Spleen (tissue), 11 donors: Measurements from ENCODE around the gene IL25. TPM values are rescaled to one million over a fixed set of nuclear protein-coding genes. Genes with fewer than 3 reads are reported as not detected.

Experiments
- DNase-seq: peaks from one replicate; pipeline ENCODE4 v3.0.0-alpha.2; 2020
- H3K27ac ChIP-seq, 8 donors: fragments of 200-600 bp; sonication (generic) in 7 of 8; 1 replicate in 4 of 8; 2 replicates in 4 of 8; pipeline versions ENCODE4 v1.5.0 to v1.8.0; 2016 to 2021; ENCODE audit warnings: inconsistent platforms in 4 of 8, mild to moderate bottlenecking in 4 of 8, moderate library complexity in 1 of 8
- H3K27me3 ChIP-seq, 7 donors: fragments of 200-600 bp; sonication (generic) in 6 of 7; replicated peaks in 1 of 7; 1 replicate in 4 of 7; 2 replicates in 3 of 7; pipeline versions ENCODE4 v1.5.0 to v1.8.0; 2016 to 2021; ENCODE audit warnings: inconsistent platforms in 3 of 7, mild to moderate bottlenecking in 1 of 7
- H3K36me3 ChIP-seq, 6 donors: fragments of 200-600 bp; sonication (generic) in 5 of 6; 1 replicate in 4 of 6; 2 replicates in 2 of 6; pipeline versions ENCODE4 v1.5.0 to v1.8.0; 2016 to 2021; ENCODE audit warnings: inconsistent platforms in 2 of 6
- H3K4me1 ChIP-seq, 6 donors: fragments of 200-600 bp; sonication (generic) in 5 of 6; 1 replicate in 3 of 6; 2 replicates in 3 of 6; pipeline versions ENCODE4 v1.5.0 to v1.8.0; 2016 to 2021; ENCODE audit warnings: inconsistent platforms in 3 of 6
- H3K4me3 ChIP-seq, 8 donors: fragments of 200-600 bp; sonication (generic) in 7 of 8; 1 replicate in 4 of 8; 2 replicates in 4 of 8; pipeline versions ENCODE4 v1.5.0 to v1.8.0; 2016 to 2021; ENCODE audit warnings: inconsistent platforms in 4 of 8, mild to moderate bottlenecking in 4 of 8, moderate library complexity in 2 of 8
- H3K9me3 ChIP-seq, 8 donors: fragments of 200-600 bp; sonication (generic) in 7 of 8; 1 replicate in 4 of 8; 2 replicates in 4 of 8; pipeline versions ENCODE4 v1.5.0 to v1.8.0; 2016 to 2021; ENCODE audit warnings: inconsistent platforms in 4 of 8
- CTCF ChIP-seq, 11 experiments: fragments of 200-600 bp in 7 of 11; fragments of 450-650 bp in 4 of 11; sonication (generic) in 4 of 11; IDR thresholded peaks in 8 of 11; conservative IDR thresholded peaks in 3 of 11; 1 replicate in 7 of 11; 2 replicates in 4 of 11; pipeline versions ENCODE4 v1.4.0 to v1.8.0; 2016 to 2021; ENCODE audit warnings: antibody characterized with exemption in 11 of 11, inconsistent platforms in 4 of 11, mild to moderate bottlenecking in 1 of 11
- POLR2A ChIP-seq, 3 donors: fragments of 450-650 bp; IDR thresholded peaks; one replicate each; pipeline ENCODE4 v1.5.1; 2017; ENCODE audit warnings: antibody characterized with exemption in 3 of 3, mild to moderate bottlenecking in 1 of 3
- POLR2AphosphoS5 ChIP-seq, 3 donors: sonication (generic); formaldehyde crosslinking; IDR thresholded peaks; one replicate each; pipeline ENCODE4 v1.5.1; 2017; ENCODE audit warnings: antibody characterized with exemption in 3 of 3
- WGBS, 5 donors: extraction: QIAGEN DNeasy Blood & Tissue Kit in 3 of 5; methylation state at CpG; one replicate each; pipeline versions ENCODE4 v1.1.5 to v1.1.7; 2013 to 2018; 5-methylcytosine and 5-hydroxymethylcytosine counted together
- intact Hi-C: fragments of 100-400 bp; cut with DNase I; formaldehyde crosslinking; loops from one replicate; pipeline ENCODE4 v1.15.0; 2023; ENCODE audit warnings: low total_unique reads
- polyA plus RNA-seq, 3 donors: library from polyadenylated mRNA; stranded (reverse); fragments of 200-250 nt; gene quantifications; one replicate each; pipeline ENCODE4 v1.2.1, GENCODE V29; 2013
- total RNA-seq, 7 donors: library from RNA; depleted of rRNA in 3 of 7; stranded (reverse); fragments of >200 nt in 3 of 7; fragmentation: NEBNext Ultra II Directional in 4 of 7; extraction: Animal tissue kit (Norgen Biotek cat#: 25700) in 4 of 7; gene quantifications; one replicate each; pipeline versions ENCODE4 v1.1.0 to v1.2.1, GENCODE V29; 2016 to 2021
- donor health status: healthy with polysubstance abuse.
- donor health status: DM: no; HTN: no; CAD: no; lungs with moderate emphysema.
- donor health status: DM: no; HTN: no; CAD: no.
- donor health status: Bipolar disorder and iron deficiency.
- donor health status: healthy.
- donor health status: DM: no; HTN: no; CAD: no.
- donor health status: DM: yes; HTN: yes; CAD: no.

IL25 gene
- total and polyA plus RNA-seq, 10 donors: not detected

GRCh38 chr14:23377573-23378563 is 5.3 kb downstream of the IL25 start:
- Histone ChIP-seq H3K27ac (no peak overlapping the region), H3K4me1 (peaks cover 0 to 11% (median 0%) of the 10 kb centered on the region in 6 donors), H3K4me3 (no peak overlapping the region), H3K27me3 (peaks cover 0 to 43% (median 3%) of the 10 kb centered on the region in 7 donors), H3K9me3 (no peaks in the 10 kb centered on the region), H3K36me3 (no peaks in the 10 kb centered on the region)
- no peak for DNase-seq
- WGBS, 5 donors: 77 to 81% (median 78%) methylated on average over 12 to 14 of the region's 14 CpGs
- intact Hi-C loops: loop anchor here (5.0 kb wide), 1 partner anchor 51 kb away; no protein-coding TSS in a partner anchor
- TF ChIP-seq POLR2A (IDR thresholded peaks at IDR 0.05) (no peak), POLR2AphosphoS5 (IDR thresholded peaks at IDR 0.05) (no peak), CTCF (IDR thresholded peaks at IDR 0.05 in 8 of 11, conservative IDR thresholded peaks at IDR 0.05 in 3 of 11) (no peak)

GRCh38 chr14:23378612-23379220 is 6.1 kb downstream of the IL25 start:
- WGBS, 5 donors: 75 to 86% (median 80%) methylated on average over 9 to 11 of the region's 11 CpGs

DNA sequence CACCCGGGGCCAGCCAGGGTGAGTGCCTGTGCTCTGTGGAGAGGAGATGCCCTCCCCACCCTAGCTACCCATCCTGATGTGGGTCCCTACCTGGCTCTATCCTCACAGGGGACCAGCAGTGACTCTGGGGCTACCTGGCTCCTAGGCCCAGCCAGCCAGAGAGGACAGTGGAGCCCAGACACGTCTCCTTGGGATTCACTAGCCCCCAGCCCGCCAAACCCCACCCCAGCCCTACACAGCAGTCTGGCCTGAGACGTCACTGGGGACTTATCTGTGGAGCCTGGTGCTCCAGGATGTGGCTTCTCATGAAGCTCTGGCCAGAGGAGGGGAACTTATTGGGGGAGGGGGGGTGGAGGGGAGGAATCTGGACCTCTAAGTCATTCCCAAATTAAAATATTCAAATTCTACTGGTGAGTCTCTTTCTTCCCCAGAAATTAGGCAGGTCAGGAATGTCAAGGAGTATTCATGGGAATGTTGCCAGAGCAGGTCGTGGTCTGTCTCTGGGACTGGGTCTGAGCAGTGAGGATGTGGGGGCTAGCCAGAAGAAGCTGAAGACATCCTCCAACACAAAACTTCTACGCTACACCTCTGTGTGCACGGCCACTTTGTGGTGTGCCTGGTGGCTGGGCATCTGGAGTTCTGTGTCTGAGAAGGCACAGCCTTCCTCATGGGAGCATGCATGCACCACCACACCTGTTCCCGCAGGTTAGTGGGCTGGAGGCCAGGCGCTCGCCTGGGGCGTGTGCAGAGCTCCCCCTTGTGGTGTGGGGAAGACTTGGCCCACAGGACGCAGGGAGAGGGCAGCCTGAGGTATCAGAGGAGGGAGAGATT is 7.0 kb downstream of the IL25 start:
- H3K9me3 ChIP-seq: no peaks in the 10 kb centered on the region
- H3K27ac ChIP-seq: no peak overlapping the region
- 35 to 41% (median 38%) methylated on average over 9 to 12 of the region's 12 CpGs for WGBS, 5 donors
- TF ChIP-seq CTCF (IDR thresholded peaks at IDR 0.05 in 8 of 11, conservative IDR thresholded peaks at IDR 0.05 in 3 of 11): peak; percentile 74 to 93 (median 85)
- TF ChIP-seq POLR2AphosphoS5 (IDR thresholded peaks at IDR 0.05): peak in 2 of 3 donors; percentile 48 to 52
- TF ChIP-seq POLR2A (IDR thresholded peaks at IDR 0.05): no peak
- peaks cover 0 to 43% (median 3%) of the 10 kb centered on the region in 7 donors for H3K27me3 ChIP-seq
- H3K4me1 ChIP-seq: peaks cover 0 to 11% (median 0%) of the 10 kb centered on the region in 6 donors
- no peak overlapping the region for H3K4me3 ChIP-seq
- intact Hi-C loops: loop anchor here (5.0 kb wide), 2 partner anchors 52 to 112 kb away; no protein-coding TSS in a partner anchor
- peak; percentile 88 for DNase-seq
- H3K36me3 ChIP-seq: no peaks in the 10 kb centered on the region

More at GRCh38 chr14:23378612-23379220, 6.1 kb downstream of the IL25 start:
- Histone ChIP-seq H3K9me3 (no peaks in the 10 kb centered on the region), H3K27ac (no peak overlapping the region), H3K27me3 (peaks cover 0 to 43% (median 3%) of the 10 kb centered on the region in 7 donors), H3K4me3 (no peak overlapping the region), H3K4me1 (peaks cover 0 to 11% (median 0%) of the 10 kb centered on the region in 6 donors), H3K36me3 (no peaks in the 10 kb centered on the region)
- DNase-seq: no peak
- TF ChIP-seq CTCF (IDR thresholded peaks at IDR 0.05 in 8 of 11, conservative IDR thresholded peaks at IDR 0.05 in 3 of 11) (no peak), POLR2A (IDR thresholded peaks at IDR 0.05) (no peak), POLR2AphosphoS5 (IDR thresholded peaks at IDR 0.05) (no peak)
- intact Hi-C loops: loop anchor here (5.0 kb wide), 1 partner anchor 51 kb away; no protein-coding TSS in a partner anchor
